GM21529 (cell line): ENCODE results near the gene PAPPA.

Source experiments
- ATAC-seq: cut with Tn5 transposase; IDR thresholded peaks from one replicate; pipeline ENCODE4 v1.9.1; 2021; ENCODE audit not compliant: unreplicated experiment

Gene PAPPA

GRCh38 chr9:116213693-116214047 is 60.1 kb downstream of the PAPPA start:
- ATAC-seq = no peak

DNA sequence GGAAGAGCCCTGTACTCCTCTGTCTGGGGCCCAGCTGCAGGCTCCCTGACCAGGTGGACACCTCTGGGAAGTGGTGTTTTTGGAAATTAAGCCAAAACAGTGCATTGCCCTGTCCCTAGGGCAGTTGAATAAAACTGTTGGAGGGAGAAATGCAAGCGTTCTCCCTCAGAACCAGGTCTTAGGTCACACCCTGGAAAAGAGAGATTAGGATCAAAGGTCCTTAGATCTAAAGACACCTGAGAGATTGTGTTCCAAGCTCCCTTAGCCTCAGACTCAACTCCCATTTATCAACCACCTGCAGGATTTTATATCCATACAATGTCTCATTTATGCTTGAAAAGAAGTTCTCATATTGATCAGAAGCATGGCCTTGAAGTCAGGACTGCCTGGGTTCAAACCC is 64.8 kb downstream of the PAPPA start:
- ATAC-seq = no peak

- ATAC-seq = no peak
Measured at GRCh38 chr9:116219686-116220085, 66.1 kb downstream of the PAPPA start.

DNA sequence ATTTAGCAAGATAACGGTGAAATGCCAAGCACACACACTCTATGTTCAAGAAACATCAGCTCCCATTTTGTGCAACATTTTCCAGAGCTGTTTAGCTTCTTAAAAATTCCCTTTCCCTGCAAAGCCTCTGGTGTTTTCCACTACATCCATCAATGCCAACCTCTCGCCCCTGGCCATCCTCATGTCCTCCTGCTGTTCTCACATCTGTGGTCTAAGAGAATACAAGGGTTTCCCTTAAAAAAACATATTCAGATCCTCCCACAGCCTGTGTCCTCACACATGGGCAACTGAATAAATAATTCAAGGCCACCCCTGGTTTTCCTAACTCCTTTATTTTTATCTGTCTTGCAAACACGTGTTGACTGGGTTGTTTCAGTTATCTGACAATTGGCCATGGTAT is 70.3 kb downstream of the PAPPA start:
- no peak for ATAC-seq

- ATAC-seq = no peak
Measured at GRCh38 chr9:116230051-116230632, 76.6 kb downstream of the PAPPA start.

DNA sequence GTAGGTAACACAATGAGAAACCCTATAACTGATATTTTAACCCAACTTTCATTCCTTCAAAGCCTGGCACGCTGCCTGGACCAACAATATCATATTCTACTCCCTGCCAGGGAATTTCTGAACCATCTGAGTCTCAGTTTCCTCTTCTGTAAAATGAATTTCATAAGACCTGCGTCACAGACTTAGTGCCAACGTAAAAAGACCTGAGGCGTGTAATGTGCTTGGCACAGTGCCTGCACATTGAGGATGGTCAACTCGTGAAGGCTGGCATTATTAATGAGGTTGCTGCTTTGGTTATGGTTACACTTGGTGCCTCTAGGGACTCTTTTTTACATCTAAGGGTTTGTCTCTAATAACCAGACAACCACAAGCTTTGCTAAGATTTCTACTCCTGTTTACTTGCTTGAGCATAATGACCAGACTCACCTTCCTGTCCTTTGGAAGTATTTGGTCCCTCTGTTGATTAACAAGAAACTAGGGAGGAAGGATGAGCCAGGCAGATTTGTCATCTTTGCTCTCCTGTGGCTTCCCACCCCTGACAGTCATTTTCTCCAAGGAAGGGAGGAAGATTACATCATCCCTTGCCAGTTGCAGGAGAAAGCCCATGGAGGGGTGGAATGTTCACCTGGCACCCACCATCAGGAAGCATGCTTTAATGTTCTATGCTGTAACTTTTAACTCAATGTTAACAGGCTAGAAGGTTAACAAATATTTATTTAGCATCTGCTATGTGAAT is 79.0 kb downstream of the PAPPA start:
- ATAC-seq = no peak

DNA sequence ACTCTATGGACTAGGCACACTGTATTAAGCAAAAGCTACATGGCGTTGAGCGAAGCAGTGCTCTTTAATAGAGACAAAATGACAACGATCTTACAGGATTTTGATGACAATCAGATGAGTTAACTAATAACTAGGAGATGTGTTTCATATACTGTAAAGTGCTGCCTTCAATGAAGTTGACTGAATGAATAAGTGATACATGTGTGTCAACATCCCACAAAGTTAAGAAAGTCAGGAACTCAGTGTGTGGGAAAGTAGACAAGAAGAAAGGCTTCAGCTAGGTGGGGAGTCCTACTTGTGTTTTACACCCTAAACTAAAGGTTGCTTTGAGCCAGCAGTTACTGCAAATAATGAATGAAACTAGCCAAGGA is 79.6 kb downstream of the PAPPA start:
- ATAC-seq = no peak

- ATAC-seq = no peak
Measured at GRCh38 chr9:116234081-116234480, 80.5 kb downstream of the PAPPA start.

GRCh38 chr9:116236979-116237378 is 83.4 kb downstream of the PAPPA start:
- ATAC-seq = no peak

DNA sequence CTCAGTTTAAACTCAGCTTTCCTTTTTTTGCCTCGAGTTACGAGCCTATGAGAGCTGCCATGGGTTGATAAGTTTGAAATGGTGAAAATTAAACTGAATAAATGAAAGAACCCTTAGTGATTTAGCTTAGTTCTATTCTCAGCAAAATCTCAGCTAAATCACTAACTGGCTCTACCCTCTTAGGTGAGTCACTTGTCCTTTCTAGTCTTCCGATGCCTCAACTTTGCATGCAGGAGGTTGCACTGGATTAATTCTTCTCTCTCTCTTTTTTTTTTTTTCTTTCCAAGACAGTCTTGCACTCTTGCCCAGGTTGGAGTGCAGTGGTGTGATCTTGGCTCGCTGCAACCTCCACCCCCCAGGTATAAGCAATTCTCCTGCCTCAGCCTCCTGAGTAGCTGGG is 83.9 kb downstream of the PAPPA start:
- ATAC-seq = no peak

GRCh38 chr9:116238225-116238624 is 84.6 kb downstream of the PAPPA start:
- ATAC-seq = no peak

DNA sequence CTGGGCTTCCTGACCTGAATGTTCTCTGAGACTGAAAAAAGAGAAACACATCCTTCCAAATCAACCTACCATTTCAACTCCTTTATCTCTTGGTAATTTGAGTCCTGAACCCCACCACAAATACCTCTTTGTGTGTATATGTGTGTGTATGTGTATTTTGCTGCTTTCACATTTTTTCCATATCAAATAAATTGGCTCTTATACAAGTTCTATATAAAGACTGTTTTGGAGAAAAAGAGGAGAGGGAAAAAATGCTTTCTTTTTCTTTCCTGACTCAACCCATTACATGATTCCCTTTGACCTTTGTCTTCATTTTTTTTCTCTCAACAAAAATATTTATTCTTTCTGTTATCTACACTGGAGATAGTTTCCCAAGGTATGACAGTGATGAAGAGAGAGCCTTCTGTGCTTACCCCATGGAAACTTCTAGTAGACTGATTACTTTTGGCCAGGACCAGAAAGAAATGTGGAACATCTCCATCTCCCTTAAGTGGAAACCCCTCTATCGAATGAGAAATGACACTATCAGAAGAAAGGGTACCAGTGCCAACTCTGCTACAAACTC is 85.3 kb downstream of the PAPPA start:
- ATAC-seq = no peak

GRCh38 chr9:116243708-116244107 is 90.1 kb downstream of the PAPPA start:
- ATAC-seq = no peak

DNA sequence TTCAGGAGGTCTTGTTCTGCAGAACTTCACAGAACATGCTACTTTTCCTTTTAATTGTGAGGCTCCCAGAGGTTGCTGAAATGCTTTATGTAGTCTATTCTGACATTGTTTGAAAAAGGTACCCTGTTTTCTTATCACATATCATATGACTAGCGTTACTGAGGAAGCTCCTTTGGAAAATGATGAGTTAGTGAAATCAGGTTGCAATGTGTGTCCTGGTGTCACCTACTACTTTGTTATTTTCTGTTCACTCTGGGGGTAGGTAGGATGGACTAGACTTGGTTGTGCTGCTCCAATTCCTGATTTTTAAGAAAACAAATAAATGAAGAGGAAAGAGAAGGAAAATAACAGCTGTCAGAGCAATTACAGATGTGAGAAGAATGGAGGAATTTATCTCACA is 93.7 kb downstream of the PAPPA start:
- no peak for ATAC-seq

DNA sequence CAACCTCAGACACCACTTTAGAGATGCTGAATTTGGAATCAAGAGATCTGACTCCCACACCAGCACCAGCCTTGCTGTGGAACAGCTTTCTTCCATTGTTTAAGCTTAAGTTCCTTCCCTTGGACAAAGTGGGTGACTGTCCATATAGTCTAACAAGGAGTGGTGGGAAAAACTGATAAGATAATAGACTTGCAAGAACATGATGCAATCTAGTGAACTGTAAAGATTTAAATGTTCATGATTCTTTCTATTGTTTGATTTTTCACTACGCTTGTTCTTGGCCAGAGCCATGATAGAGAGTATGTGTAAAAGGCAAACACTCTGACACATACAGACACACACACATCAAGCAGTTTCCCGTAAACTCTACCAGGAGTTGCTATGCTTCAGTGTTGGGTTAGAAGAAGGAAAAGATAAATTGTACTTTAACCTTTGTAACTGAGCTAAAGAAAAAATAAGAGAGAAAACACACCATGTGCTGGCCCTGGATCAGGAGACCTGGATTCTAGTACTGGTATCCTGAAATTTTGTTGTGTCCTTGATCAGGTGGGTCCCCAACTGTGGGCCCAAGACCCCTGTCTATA is 94.3 kb downstream of the PAPPA start:
- no peak for ATAC-seq

DNA sequence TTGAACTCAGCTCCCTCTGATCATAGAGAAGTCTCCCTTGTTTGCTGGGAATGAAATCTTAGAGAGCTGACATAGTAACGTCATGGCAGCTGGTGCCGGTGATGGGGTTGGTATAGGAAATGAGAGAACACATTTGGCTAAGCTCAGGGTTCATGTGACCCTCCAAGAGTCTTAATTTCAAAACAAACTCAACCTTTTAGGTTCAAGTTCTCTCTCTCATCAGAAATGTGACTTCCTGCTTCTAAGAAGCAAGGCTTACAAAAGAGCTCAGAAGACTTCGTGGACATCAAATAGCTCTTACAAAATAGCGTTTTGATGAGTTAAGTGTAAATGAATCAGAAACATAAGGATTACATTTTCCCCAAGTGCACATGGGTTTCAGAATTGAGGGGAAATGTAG is 97.3 kb downstream of the PAPPA start:
- no peak for ATAC-seq

DNA sequence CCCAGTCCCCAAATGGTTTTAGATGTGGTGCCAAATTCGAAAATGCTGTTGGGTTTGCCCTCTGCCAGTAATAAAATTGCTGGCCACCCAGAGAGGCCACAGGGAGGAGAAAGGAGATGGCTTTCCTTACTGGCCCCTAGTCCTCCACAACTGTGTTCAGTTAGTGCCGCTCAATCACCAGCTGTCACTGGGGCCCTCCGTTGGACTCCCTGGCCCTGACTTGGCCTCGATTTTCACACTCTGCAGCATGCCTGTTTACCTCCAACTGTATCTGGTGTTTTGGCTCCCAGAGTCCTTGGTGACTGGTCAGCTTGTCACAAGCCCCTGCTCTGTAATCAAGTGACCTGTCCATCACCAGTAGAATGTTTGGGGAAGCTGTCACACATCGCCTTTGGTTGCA is 97.8 kb downstream of the PAPPA start:
- ATAC-seq = no peak

- no peak for ATAC-seq
Measured at GRCh38 chr9:116260531-116260930, 106.9 kb downstream of the PAPPA start.

DNA sequence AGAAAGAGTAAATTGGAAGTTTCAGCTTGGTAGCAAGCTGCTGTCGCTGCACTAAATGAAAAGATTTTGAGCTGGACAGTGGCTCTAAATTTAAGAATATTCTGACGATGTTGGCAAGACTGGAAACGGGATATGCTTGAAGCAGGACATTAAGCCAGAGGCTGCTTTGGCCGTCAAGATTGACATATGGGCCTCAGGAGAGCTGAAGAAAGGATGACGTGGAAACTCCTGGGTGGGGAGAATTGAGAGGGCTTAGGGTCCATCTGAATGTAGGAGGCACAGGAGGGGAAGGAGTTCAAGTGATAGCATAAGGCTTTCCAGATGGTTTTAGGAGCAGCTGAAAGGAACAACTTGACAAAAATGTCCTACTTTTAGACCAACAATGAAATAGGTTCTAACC is 108.9 kb downstream of the PAPPA start:
- ATAC-seq = no peak

- ATAC-seq = no peak
Measured at GRCh38 chr9:116264361-116264760, 110.8 kb downstream of the PAPPA start.

GRCh38 chr9:116267021-116267420 is 113.4 kb downstream of the PAPPA start:
- ATAC-seq = no peak

DNA sequence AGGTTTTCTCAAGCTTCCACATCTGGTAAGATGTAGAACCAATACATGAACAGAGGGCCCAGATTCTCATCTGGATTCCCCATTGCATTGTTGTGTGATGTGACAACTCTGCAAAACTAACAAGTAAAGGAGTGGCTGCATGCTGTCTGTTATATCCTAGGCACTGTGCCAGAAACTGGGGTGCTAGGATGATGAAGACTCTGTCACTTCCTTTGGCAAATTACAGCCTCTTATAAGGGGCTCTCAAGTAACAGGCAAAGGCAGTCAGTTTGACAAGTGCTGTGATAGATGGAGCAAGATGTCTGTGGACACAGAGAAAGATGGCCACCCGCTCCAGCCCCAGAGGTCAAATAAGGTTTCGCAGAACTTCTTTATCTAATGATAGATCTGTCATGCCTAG is 115.7 kb downstream of the PAPPA start:
- ATAC-seq = no peak
